Fibroblast of lung (primary cell): Measurements from ENCODE around the gene PNKP. TPM values are rescaled to one million over a fixed set of nuclear protein-coding genes. Genes with fewer than 3 reads are reported as not detected.

Experiments
- DNase-seq, 2 donors: peaks; one replicate each; pipeline versions ENCODE4 v3.0.0 to v3.0.0-alpha.2; 2010; ENCODE audit warnings: low read depth in 2 of 2
- H2AFZ ChIP-seq: 2 replicates; pipeline ENCODE4 v1.5.1; 2012; ENCODE audit warnings: low read length, control low read depth, inconsistent platforms
- H3K27ac ChIP-seq: 2 replicates; pipeline ENCODE4 v1.5.1; 2011; ENCODE audit warnings: low read length, control low read depth; ENCODE audit not compliant: insufficient read depth
- H3K27me3 ChIP-seq: 2 replicates; pipeline ENCODE4 v1.5.1; 2011; ENCODE audit warnings: mild to moderate bottlenecking, low read length; ENCODE audit not compliant: control insufficient read depth, insufficient read depth
- H3K36me3 ChIP-seq: 2 replicates; pipeline ENCODE4 v1.5.1; 2011; ENCODE audit warnings: low read length; ENCODE audit not compliant: control insufficient read depth, insufficient read depth
- H3K4me1 ChIP-seq: 2 replicates; pipeline ENCODE4 v1.5.1; 2011; ENCODE audit warnings: low read length; ENCODE audit not compliant: control insufficient read depth, insufficient read depth; ENCODE audit errors: extremely low read depth
- H3K4me2 ChIP-seq: 2 replicates; pipeline ENCODE4 v1.5.1; 2011; ENCODE audit warnings: low read length, control low read depth; ENCODE audit not compliant: insufficient read depth; ENCODE audit errors: extremely low read depth
- H3K4me3 ChIP-seq, 4 experiments: fragments of 200-600 bp in 1 of 4; sonication (generic) in 1 of 4; replicated peaks in 1 of 4; 2 replicates each; pipeline ENCODE4 v1.5.1; 2011 to 2016; ENCODE audit warnings: low read length in 4 of 4, low read depth in 3 of 4, mild to moderate bottlenecking in 3 of 4, control low read depth in 2 of 4, inconsistent platforms in 1 of 4, mixed read lengths in 1 of 4; ENCODE audit not compliant: insufficient read depth in 1 of 4; ENCODE audit errors: control extremely low read depth in 1 of 4
- H3K79me2 ChIP-seq: 2 replicates; pipeline ENCODE4 v1.5.1; 2012; ENCODE audit warnings: mild to moderate bottlenecking, low read length, inconsistent platforms; ENCODE audit not compliant: control insufficient read depth, insufficient read depth
- H3K9ac ChIP-seq: 2 replicates; pipeline ENCODE4 v1.5.1; 2011; ENCODE audit warnings: mild to moderate bottlenecking, low read length, control low read depth; ENCODE audit not compliant: insufficient read depth
- H3K9me3 ChIP-seq: 2 replicates; pipeline ENCODE4 v1.5.1; 2012; ENCODE audit warnings: low read depth, low read length; ENCODE audit not compliant: control insufficient read depth, insufficient read depth
- H4K20me1 ChIP-seq: 2 replicates; pipeline ENCODE4 v1.5.1; 2011; ENCODE audit warnings: low read length; ENCODE audit not compliant: control insufficient read depth, insufficient read depth; ENCODE audit errors: extremely low read depth
- EZH2 ChIP-seq: IDR thresholded peaks from 2 replicates; pipeline ENCODE4 v1.5.1; 2012; ENCODE audit warnings: low read length, control low read depth, mild to moderate bottlenecking; ENCODE audit errors: missing control alignments
- polyA plus RNA-seq, 2 donors: library from polyadenylated mRNA; depleted of rRNA in 1 of 2; stranded (reverse) in 1 of 2; unstranded in 1 of 2; fragments of >200 nt; gene quantifications; 2 replicates each; pipeline ENCODE4 v1.2.1, GENCODE V29; 2011 to 2012; ENCODE audit warnings: missing spikeins in 1 of 2
- total RNA-seq: library from RNA; depleted of rRNA; stranded (reverse); fragments of >200 nt; gene quantifications from 2 replicates; pipeline ENCODE4 v1.2.1, GENCODE V29; 2014
- TF ChIP-seq, protein P1 (sequence below), 2 donors: IDR thresholded peaks in 1 of 2; conservative IDR thresholded peaks in 1 of 2; 1 replicate in 1 of 2; 2 replicates in 1 of 2; pipeline ENCODE4 v1.5.1; 2011 to 2012; ENCODE audit warnings: low read length in 2 of 2, control low read depth in 1 of 2, inconsistent platforms in 1 of 2, low read depth in 1 of 2, mild to moderate bottlenecking in 1 of 2

Gene PNKP
- total and polyA plus RNA-seq, 2 donors (not counting 1 experiment from before 2014, with no cell fraction given) = 11.0 to 32.9 TPM

- peak in 1 of 2 donors; percentile 43 for DNase-seq
- Histone ChIP-seq H3K9ac (no peak overlapping the region), H4K20me1 (no peaks in the 10 kb centered on the region), H3K27me3 (no peaks in the 10 kb centered on the region), H3K36me3 (no peaks in the 10 kb centered on the region), H3K4me1 (peaks cover 3% of the 10 kb centered on the region), H3K27ac (no peak overlapping the region), H3K79me2 (no peaks in the 10 kb centered on the region), H2AFZ (no peak overlapping the region), H3K4me2 (no peak overlapping the region), H3K9me3 (no peaks in the 10 kb centered on the region), H3K4me3 (no peak overlapping the region)
- TF ChIP-seq, protein P1, sequence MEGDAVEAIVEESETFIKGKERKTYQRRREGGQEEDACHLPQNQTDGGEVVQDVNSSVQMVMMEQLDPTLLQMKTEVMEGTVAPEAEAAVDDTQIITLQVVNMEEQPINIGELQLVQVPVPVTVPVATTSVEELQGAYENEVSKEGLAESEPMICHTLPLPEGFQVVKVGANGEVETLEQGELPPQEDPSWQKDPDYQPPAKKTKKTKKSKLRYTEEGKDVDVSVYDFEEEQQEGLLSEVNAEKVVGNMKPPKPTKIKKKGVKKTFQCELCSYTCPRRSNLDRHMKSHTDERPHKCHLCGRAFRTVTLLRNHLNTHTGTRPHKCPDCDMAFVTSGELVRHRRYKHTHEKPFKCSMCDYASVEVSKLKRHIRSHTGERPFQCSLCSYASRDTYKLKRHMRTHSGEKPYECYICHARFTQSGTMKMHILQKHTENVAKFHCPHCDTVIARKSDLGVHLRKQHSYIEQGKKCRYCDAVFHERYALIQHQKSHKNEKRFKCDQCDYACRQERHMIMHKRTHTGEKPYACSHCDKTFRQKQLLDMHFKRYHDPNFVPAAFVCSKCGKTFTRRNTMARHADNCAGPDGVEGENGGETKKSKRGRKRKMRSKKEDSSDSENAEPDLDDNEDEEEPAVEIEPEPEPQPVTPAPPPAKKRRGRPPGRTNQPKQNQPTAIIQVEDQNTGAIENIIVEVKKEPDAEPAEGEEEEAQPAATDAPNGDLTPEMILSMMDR (conservative IDR thresholded peaks at IDR 0.05 in 1 of 2, IDR thresholded peaks at IDR 0.05 in 1 of 2; ENCODE audit: low read depth in 1 of 2, low read length in 2 of 2) = peak in 1 of 2 donors; percentile 19
- TF ChIP-seq EZH2 = no peak
These were observed 22.0 kb downstream of the PNKP start for GRCh38 chr19:49845414-49845813.

DNA sequence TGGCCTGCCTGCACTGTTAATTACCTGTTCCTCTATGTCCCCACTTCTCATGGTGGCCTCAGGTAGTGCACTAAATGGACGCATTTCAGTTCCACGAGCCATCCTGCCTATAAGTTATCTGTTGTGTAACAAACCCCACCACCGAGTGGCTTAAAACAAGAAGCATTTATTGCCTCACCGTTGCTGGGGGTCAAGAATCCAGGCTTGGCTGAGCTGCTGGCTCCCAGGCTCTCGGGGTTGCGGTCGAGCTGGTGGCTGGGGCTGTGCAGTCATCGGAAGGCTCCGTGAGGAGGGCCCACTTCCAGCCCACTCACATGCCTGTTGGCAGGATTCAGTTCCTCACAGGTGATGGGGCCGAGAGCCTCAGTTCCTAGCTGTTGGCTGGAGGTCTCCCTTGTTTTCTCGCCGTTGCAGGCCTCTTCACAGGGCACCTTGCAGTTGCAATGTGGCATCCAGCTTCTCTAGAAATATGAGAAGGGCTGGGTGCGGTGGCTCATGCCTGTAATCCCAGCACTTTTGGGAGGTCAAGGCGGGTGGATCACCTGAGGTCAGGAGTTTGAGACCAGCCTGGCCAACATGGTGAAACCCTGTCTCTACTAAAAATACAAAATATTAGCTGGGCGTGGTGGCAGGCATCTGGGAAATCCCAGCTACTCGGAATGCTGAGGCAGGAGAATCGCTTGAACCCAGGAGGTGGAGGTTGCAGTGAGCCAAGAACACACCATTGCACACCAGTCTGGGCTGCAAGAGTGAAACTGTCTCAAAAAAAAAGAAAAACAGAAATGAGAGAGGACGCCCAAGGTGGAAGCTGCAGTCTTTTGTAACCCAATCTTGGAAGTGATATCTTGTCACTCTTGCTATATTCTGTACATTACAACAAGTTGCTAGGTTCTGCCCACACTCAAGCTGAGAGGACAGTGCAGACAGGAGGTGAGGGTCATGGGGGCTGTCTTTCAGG lies 23.0 kb downstream of the PNKP start:
- no peak overlapping the region for H3K27ac ChIP-seq
- H3K9ac ChIP-seq = no peak overlapping the region
- no peaks in the 10 kb centered on the region for H3K9me3 ChIP-seq
- H3K4me2 ChIP-seq = no peak overlapping the region
- H3K4me1 ChIP-seq = no peaks in the 10 kb centered on the region
- no peaks in the 10 kb centered on the region for H3K27me3 ChIP-seq
- no peak overlapping the region for H3K4me3 ChIP-seq
- TF ChIP-seq, protein P1 (conservative IDR thresholded peaks at IDR 0.05 in 1 of 2, IDR thresholded peaks at IDR 0.05 in 1 of 2; ENCODE audit: low read depth in 1 of 2, low read length in 2 of 2) = no peak
- TF ChIP-seq EZH2 = no peak
- H3K36me3 ChIP-seq = no peaks in the 10 kb centered on the region
- H3K79me2 ChIP-seq = no peaks in the 10 kb centered on the region
- H4K20me1 ChIP-seq = no peaks in the 10 kb centered on the region
- no peak for DNase-seq
- H2AFZ ChIP-seq = no peak overlapping the region

DNA sequence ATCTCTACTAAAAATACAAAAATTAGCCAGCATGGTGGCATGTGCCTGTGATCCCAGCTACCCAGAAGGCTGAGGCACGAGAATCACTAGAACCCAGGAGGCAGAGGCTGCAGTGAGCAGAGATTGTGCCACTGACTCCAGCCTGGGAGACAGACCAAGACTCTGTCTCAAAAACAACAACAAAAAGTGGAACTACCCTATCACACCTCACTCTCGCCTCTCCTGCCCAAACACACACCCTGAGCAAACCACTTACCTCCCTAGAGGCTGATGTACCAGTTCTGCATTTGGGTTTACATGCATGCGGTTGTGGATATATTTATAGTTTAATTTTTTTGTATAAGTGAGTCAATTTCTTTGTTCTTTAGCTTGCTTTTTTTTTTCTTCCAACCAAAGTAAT lies 24.1 kb downstream of the PNKP start:
- Histone ChIP-seq H3K9ac (no peak overlapping the region), H3K27ac (no peak overlapping the region), H3K27me3 (no peaks in the 10 kb centered on the region), H3K4me2 (no peak overlapping the region), H3K36me3 (peaks cover 2% of the 10 kb centered on the region), H4K20me1 (no peaks in the 10 kb centered on the region), H3K4me3 (no peak overlapping the region), H3K9me3 (no peaks in the 10 kb centered on the region), H3K4me1 (no peaks in the 10 kb centered on the region), H3K79me2 (no peaks in the 10 kb centered on the region), H2AFZ (no peak overlapping the region)
- DNase-seq = no peak
- TF ChIP-seq, protein P1 (conservative IDR thresholded peaks at IDR 0.05 in 1 of 2, IDR thresholded peaks at IDR 0.05 in 1 of 2; ENCODE audit: low read depth in 1 of 2, low read length in 2 of 2) = no peak
- TF ChIP-seq EZH2 = no peak
